Mucosa of descending colon (tissue), 3 donors: Measurements from ENCODE around the gene SORCS2. TPM values are rescaled to one million over a fixed set of nuclear protein-coding genes. Genes with fewer than 3 reads are reported as not detected.

Experiments
- ATAC-seq: fragments of 200-7000 bp; cut with Tn5 transposase; one replicate; pipeline ENCODE4 v1.9.1; 2020; ENCODE audit warnings: mild to moderate bottlenecking, moderate library complexity
- DNase-seq, 3 donors: peaks; one replicate each; pipeline ENCODE4 v3.0.0-alpha.2; 2020
- H3K36me3 ChIP-seq: fragments of 200-600 bp; one replicate; pipeline ENCODE4 v1.8.0; 2021; ENCODE audit warnings: low read depth, mild to moderate bottlenecking
- H3K4me1 ChIP-seq: fragments of 200-600 bp; one replicate; pipeline ENCODE4 v1.8.0; 2021; ENCODE audit warnings: low read depth, mild to moderate bottlenecking
- H3K4me3 ChIP-seq: fragments of 200-600 bp; one replicate; pipeline ENCODE4 v1.8.0; 2021; ENCODE audit warnings: mild to moderate bottlenecking
- H3K9me3 ChIP-seq: fragments of 200-600 bp; one replicate; pipeline ENCODE4 v1.8.0; 2021; ENCODE audit warnings: mild to moderate bottlenecking
- CTCF ChIP-seq: fragments of 200-600 bp; IDR thresholded peaks from one replicate; pipeline ENCODE4 v1.8.0; 2022; ENCODE audit warnings: antibody characterized with exemption, mild to moderate bottlenecking
- intact Hi-C, 2 donors: fragments of 100-400 bp; cut with DNase I in 1 of 2; cut with micrococcal nuclease in 1 of 2; formaldehyde crosslinking; loops; one replicate each; pipeline versions ENCODE4 v1.11.0 to v1.11.1; 2022; cut with DNase I, micrococcal nuclease
- total RNA-seq, 3 donors: library from RNA; stranded (reverse); fragmentation: NEBNext Ultra II Directional in 2 of 3; extraction: Animal tissue kit (Norgen Biotek cat#: 25700) in 2 of 3; gene quantifications; one replicate each; pipeline versions ENCODE4 v1.2.1 to v1.2.4, GENCODE V29; 2021 to 2023
- donor health status: DM: no; HTN: no; CAD: no; lungs with moderate emphysema.
- donor health status: DM: no; HTN: no; CAD: no.
- donor health status: DM: no; HTN: yes; CAD: no.

Gene SORCS2
- total RNA-seq, 3 donors from 2014 or later: 0.20 to 3.1 (median 1.5) TPM

DNA sequence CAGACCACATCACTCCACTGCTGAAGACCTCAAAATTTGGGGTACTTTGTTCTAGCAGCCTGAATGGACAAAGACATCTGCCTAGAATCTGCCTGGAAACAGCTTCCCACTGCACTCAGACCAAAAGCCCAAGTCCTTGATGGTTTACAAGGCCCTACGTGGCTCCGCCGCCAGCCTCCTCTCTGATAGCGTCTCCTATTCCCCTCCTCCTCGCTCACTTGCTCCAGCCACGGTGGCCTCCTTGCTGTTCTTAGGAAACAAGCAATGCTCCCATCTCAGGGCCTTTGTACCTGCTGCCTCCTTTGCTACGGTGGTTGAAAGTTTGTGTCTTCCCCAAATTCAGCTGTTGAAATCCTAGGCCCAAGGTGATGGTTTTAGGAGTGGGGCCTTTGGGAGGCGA lies 34.7 kb upstream of the SORCS2 start:
- intact Hi-C loops: no loop called here
- no peaks in the 10 kb centered on the region for H3K9me3 ChIP-seq
- H3K4me3 ChIP-seq: no peak overlapping the region
- H3K4me1 ChIP-seq: peaks cover 7% of the 10 kb centered on the region
- no peak for DNase-seq
- no peak for TF ChIP-seq CTCF
- no peak for ATAC-seq
- H3K36me3 ChIP-seq: no peaks in the 10 kb centered on the region

- intact Hi-C loops: no loop called here
- Histone ChIP-seq H3K36me3 (no peaks in the 10 kb centered on the region), H3K4me3 (no peak overlapping the region), H3K9me3 (no peaks in the 10 kb centered on the region), H3K4me1 (peaks cover 7% of the 10 kb centered on the region)
- no peak for TF ChIP-seq CTCF
- ATAC-seq (no peak), DNase-seq (no peak)
These were observed 34.1 kb upstream of the SORCS2 start for GRCh38 chr4:7158081-7158750.

DNA sequence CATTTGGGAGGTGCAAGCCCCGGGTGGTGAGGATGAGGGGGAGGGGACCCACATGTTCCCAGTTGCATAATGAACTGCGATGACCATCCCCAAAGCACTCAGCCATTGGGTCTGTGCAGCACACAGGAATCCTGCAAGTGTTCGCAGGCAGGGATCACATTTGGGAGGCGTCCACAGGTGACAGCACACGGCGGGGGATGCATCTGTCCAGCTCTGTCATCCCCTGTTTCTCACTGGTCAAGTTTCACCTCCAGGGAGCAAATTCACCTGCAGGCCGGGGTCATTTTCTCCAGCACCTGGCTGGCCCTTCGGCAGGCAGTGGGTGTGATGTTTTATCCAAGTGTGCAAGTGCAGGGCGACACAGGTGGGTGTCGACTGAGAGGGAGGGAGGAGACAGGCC lies 33.3 kb upstream of the SORCS2 start:
- peaks cover 7% of the 10 kb centered on the region for H3K4me1 ChIP-seq
- no peaks in the 10 kb centered on the region for H3K36me3 ChIP-seq
- DNase-seq (no peak), ATAC-seq (no peak)
- no peak for TF ChIP-seq CTCF
- intact Hi-C loops: no loop called here
- H3K9me3 ChIP-seq: no peaks in the 10 kb centered on the region
- H3K4me3 ChIP-seq: no peak overlapping the region

- H3K4me3 ChIP-seq: no peak overlapping the region
- H3K36me3 ChIP-seq: no peaks in the 10 kb centered on the region
- no peak for TF ChIP-seq CTCF
- intact Hi-C loops: no loop called here
- peaks cover 7% of the 10 kb centered on the region for H3K4me1 ChIP-seq
- peak in 1 of 3 donors; percentile 52 for DNase-seq
- peak; percentile 88 for ATAC-seq
- no peaks in the 10 kb centered on the region for H3K9me3 ChIP-seq
These were observed 32.4 kb upstream of the SORCS2 start for GRCh38 chr4:7159923-7160322.

GRCh38 chr4:7160439-7160838 lies 31.9 kb upstream of the SORCS2 start:
- H3K4me1 ChIP-seq: peaks cover 7% of the 10 kb centered on the region
- H3K4me3 ChIP-seq: no peak overlapping the region
- no peaks in the 10 kb centered on the region for H3K36me3 ChIP-seq
- DNase-seq (no peak), ATAC-seq (peak; percentile 17)
- TF ChIP-seq CTCF: no peak
- intact Hi-C loops: no loop called here
- H3K9me3 ChIP-seq: no peaks in the 10 kb centered on the region
